Neutrophil (primary cell): ENCODE results near the gene ATP6V1C2.

Source experiments
- H3K27ac ChIP-seq: fragments of 200-600 bp; sonication (generic); 2 replicates; pipeline ENCODE4 v1.5.1; 2016; ENCODE audit warnings: mild to moderate bottlenecking, moderate library complexity
- H3K27me3 ChIP-seq: fragments of 200-600 bp; sonication (generic); 2 replicates; pipeline ENCODE4 v1.6.0; 2016; ENCODE audit warnings: mild to moderate bottlenecking
- H3K36me3 ChIP-seq: fragments of 200-600 bp; sonication (generic); 2 replicates; pipeline ENCODE4 v1.5.1; 2017
- H3K4me1 ChIP-seq, 2 experiments: fragments of 200-600 bp in 1 of 2; sonication (generic) in 1 of 2; 1 replicate in 1 of 2; 2 replicates in 1 of 2; pipeline versions ENCODE4 v1.5.1 to v1.6.1; 2013 to 2016; ENCODE audit warnings: low read depth in 1 of 2, low read length in 1 of 2, mild to moderate bottlenecking in 1 of 2, moderate library complexity in 1 of 2; ENCODE audit not compliant: control insufficient read depth in 1 of 2, insufficient read depth in 1 of 2
- H3K4me3 ChIP-seq, 2 experiments: fragments of 200-600 bp in 1 of 2; sonication (generic) in 1 of 2; 1 replicate in 1 of 2; 2 replicates in 1 of 2; pipeline ENCODE4 v1.5.1; 2013 to 2016; ENCODE audit warnings: low read depth in 1 of 2, low read length in 1 of 2, mild to moderate bottlenecking in 1 of 2, moderate library complexity in 1 of 2
- H3K9me3 ChIP-seq: fragments of 200-600 bp; sonication (generic); 2 replicates; pipeline ENCODE4 v1.5.1; 2016
- CTCF ChIP-seq: fragments of 200-600 bp; sonication (generic); IDR thresholded peaks from 2 replicates; pipeline ENCODE4 v1.5.1; 2016; ENCODE audit warnings: antibody characterized with exemption

Gene ATP6V1C2

GRCh38 chr2:10783421-10783820 lies 62.0 kb downstream of the ATP6V1C2 start:
- Histone ChIP-seq H3K36me3 (peaks cover 76% of the 10 kb centered on the region), H3K4me1 (no peaks in the 10 kb centered on the region), H3K9me3 (no peaks in the 10 kb centered on the region), H3K4me3 (no peak overlapping the region), H3K27me3 (no peaks in the 10 kb centered on the region), H3K27ac (no peak overlapping the region)
- no peak for TF ChIP-seq CTCF

DNA sequence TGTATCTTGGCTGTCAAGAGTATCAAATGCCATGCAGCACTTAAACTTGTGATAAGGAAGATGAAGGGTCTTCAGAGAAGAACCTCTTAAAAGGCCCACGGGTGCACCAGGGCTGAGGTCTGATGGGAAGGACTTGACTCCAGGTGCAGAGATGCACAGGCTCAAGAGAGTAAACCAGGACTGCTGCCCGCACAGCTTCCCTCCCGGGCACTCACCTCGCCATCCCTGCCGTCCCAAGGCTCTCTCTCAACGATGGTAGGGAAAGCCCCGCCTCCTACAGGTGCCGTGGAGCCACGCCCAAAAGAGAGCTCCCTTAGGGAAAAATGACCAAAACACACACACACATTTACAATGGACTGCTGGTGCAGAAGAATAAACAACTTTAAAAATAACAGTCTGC lies 63.3 kb downstream of the ATP6V1C2 start:
- Histone ChIP-seq H3K36me3 (peaks cover 84% of the 10 kb centered on the region), H3K4me1 (no peaks in the 10 kb centered on the region), H3K9me3 (no peaks in the 10 kb centered on the region), H3K4me3 (no peak overlapping the region), H3K27me3 (no peaks in the 10 kb centered on the region), H3K27ac (no peak overlapping the region)
- no peak for TF ChIP-seq CTCF

- Histone ChIP-seq H3K36me3 (peaks cover 88% of the 10 kb centered on the region), H3K4me1 (no peaks in the 10 kb centered on the region), H3K27me3 (no peaks in the 10 kb centered on the region), H3K4me3 (no peak overlapping the region), H3K9me3 (no peaks in the 10 kb centered on the region), H3K27ac (no peak overlapping the region)
- no peak for TF ChIP-seq CTCF
Measured at GRCh38 chr2:10785260-10785659, 63.8 kb downstream of the ATP6V1C2 start.

- no peak overlapping the region for H3K4me3 ChIP-seq
- no peaks in the 10 kb centered on the region for H3K4me1 ChIP-seq
- H3K9me3 ChIP-seq = no peaks in the 10 kb centered on the region
- no peak for TF ChIP-seq CTCF
- no peaks in the 10 kb centered on the region for H3K27me3 ChIP-seq
- peaks cover 92% of the 10 kb centered on the region for H3K36me3 ChIP-seq
- no peak overlapping the region for H3K27ac ChIP-seq
Measured at GRCh38 chr2:10786240-10786982, 65.0 kb downstream of the ATP6V1C2 start.

DNA sequence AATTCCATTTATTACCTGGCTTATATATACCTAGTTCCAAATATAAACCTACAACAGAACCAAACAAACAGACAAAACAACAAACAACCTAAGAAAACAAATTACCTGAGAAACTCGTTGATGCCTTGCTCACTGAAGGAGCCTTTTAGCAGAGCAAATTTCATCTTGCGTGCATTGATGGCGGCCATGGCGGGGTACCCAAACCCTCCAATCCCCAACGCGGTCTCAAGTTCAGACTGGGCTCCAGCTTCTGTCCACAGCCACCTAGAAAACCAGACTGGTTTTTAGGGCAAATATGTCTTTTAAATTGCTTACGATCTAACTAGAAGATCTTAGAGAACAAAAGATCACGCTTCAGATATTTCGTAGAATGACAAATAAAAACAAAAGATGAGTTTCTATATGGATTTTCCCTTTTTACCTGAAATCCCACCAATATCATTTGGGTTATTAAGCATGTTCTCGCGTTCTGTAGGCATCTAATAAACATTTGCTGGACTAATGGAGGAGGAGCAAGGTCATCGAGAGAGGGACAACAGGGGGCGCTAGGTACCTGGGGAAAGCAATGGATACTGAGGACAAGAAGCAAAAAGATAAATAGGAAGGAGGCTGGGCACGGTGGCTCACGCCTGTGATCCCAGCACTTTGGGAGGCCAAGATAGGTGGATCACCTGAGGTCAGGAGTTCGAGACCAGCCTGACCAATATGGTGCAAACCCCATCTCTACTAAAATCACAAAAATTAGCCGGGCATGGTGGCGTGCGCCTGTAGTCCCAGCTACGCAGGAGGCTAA lies 65.9 kb downstream of the ATP6V1C2 start:
- H3K36me3 ChIP-seq = peaks cover 92% of the 10 kb centered on the region
- no peak overlapping the region for H3K27ac ChIP-seq
- H3K4me1 ChIP-seq = no peaks in the 10 kb centered on the region

More for the DNA sequence above, 65.9 kb downstream of the ATP6V1C2 start:
- no peaks in the 10 kb centered on the region for H3K27me3 ChIP-seq
- no peak overlapping the region for H3K4me3 ChIP-seq
- H3K9me3 ChIP-seq = no peaks in the 10 kb centered on the region
- no peak for TF ChIP-seq CTCF
